Superior temporal gyrus (tissue), 1 donor: ENCODE data around the gene PARM1.

ENCODE experiments used
- DNase-seq: peaks from one replicate; pipeline ENCODE4 v3.0.0-alpha.2; 2016; ENCODE audit errors: extremely low spot score

Gene PARM1

GRCh38 chr4:75081561-75081960 is 148.6 kb downstream of the PARM1 start:
- DNase-seq, result no peak

- DNase-seq, result no peak
Observed at GRCh38 chr4:75087416-75087815, 154.5 kb downstream of the PARM1 start.

- DNase-seq, result no peak
Observed at GRCh38 chr4:75087865-75088264, 154.9 kb downstream of the PARM1 start.

GRCh38 chr4:75089206-75089605 is 156.3 kb downstream of the PARM1 start:
- no peak for DNase-seq

DNA sequence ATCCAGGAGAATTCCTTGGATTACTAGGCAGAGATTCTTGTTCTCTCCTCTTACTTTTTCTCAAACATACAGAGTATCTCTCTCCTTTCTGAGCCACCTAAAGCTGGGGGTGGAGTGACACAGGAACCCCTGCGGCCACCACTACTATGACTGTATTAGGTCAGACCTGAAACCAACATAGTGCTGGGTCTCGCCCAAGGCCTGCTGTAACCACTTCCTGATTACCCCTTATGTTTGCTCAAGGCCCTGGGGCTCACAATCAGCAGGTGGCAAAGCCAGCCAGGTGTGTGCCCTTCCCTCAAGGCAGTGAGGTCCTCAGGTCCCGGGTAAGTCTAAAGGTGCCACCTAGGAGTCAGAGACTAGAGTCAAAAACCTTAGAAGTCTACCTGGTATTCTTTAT is 166.4 kb downstream of the PARM1 start:
- no peak for DNase-seq
